ENCODE measurements around the gene SIGLEC10. TPM values are rescaled to one million over a fixed set of nuclear protein-coding genes. Genes with fewer than 3 reads are reported as not detected.

The SIGLEC10 gene
- polyA plus RNA-seq, 1 donor (not counting 4 experiments of a cell fraction or from before 2014, with no cell fraction given): not detected

DNA sequence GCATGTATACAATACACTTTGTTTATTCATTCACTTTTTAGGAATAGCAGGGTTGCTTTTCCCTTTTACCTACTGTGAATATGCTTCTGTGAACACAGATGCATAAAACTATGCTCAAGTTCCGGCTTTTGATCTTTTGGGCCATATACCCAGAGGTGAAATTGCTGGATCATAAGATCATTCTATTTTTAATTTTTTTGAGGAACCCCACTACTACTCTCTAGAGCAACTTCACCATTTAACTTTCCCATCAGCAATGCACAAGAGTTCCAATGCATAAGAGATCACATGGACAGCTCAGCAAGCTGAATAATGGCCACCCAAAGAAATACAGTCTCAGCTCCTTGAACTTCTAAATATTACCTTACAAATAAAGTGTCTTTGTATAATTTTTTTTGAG, 17.0 kb upstream of the SIGLEC10 start:
- no peak overlapping the region for H3K4me2 ChIP-seq (ENCODE audit: control insufficient read depth, extremely low read depth, insufficient read depth, low read depth, low read length)
- FAIRE-seq (no peak), DNase-seq (ENCODE audit: low read depth, low spot score) (no peak)
- no peaks in the 10 kb centered on the region for H4K20me1 ChIP-seq (ENCODE audit: control insufficient read depth, extremely low read depth, insufficient read depth, low read length)
- H3K27me3 ChIP-seq (ENCODE audit: control insufficient read depth, extremely low read depth, insufficient read depth, low read length): no peaks in the 10 kb centered on the region
- no peaks in the 10 kb centered on the region for H3K4me1 ChIP-seq (ENCODE audit: control insufficient read depth, extremely low read depth, insufficient read depth, low read length)
- H3K9me1 ChIP-seq (ENCODE audit: control insufficient read depth, extremely low read depth, insufficient read depth, low read length): no peaks in the 10 kb centered on the region
- H3K9me3 ChIP-seq (ENCODE audit: control insufficient read depth, low read depth, low read length): no peaks in the 10 kb centered on the region
- no peak overlapping the region for H3K4me3 ChIP-seq (ENCODE audit: control insufficient read depth in 2 of 3, extremely low read depth in 1 of 3, insufficient read depth in 2 of 3, low read depth in 1 of 3, low read length in 3 of 3)
- H3K27ac ChIP-seq (ENCODE audit: control insufficient read depth, insufficient read depth, low read length): no peak overlapping the region
- no peak overlapping the region for H2AFZ ChIP-seq (ENCODE audit: control insufficient read depth, low read length)
- no peaks in the 10 kb centered on the region for H3K36me3 ChIP-seq (ENCODE audit: control insufficient read depth in 2 of 2, extremely low read depth in 1 of 2, insufficient read depth in 2 of 2, low read length in 2 of 2)
- dilution Hi-C loops (cut with MboI; ENCODE audit: extremely low pct_ligation_motif_present, low sequenced_read_pairs): no loop called here
- TF ChIP-seq EZH2 (IDR thresholded peaks at IDR 0.05; ENCODE audit: low read length): no peak
- no peak for TF ChIP-seq CTCF (optimal IDR thresholded peaks at IDR 0.05 in 1 of 3, IDR thresholded peaks at IDR 0.05 in 1 of 3, conservative IDR thresholded peaks at IDR 0.05 in 1 of 3; ENCODE audit: extremely low read depth in 1 of 3, insufficient read depth in 2 of 3, low read length in 3 of 3)
- H3K79me2 ChIP-seq (ENCODE audit: control insufficient read depth, insufficient read depth, low read length): no peaks in the 10 kb centered on the region
- no peak overlapping the region for H3K9ac ChIP-seq (ENCODE audit: control insufficient read depth, extremely low read depth, insufficient read depth, low read length)

DNA sequence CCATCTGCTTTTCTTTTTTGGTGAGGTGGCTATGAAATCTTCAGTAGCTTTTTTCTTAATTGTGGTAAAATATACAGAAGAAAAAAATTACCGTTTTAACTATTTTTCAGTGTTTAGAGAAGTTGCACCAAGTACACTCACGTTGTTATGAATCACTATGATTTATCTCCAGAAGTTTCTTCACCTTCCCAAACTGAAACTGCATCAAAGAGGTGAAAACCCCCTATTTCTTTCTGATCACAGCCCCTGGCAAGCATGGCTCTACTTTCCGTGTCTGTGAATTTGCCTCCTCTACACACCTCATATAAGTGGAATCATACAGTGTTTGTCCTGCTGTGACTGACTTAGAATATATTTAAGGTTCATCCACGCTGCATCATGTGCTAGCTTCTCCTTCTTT, 15.6 kb upstream of the SIGLEC10 start:
- no peak for FAIRE-seq
- Histone ChIP-seq H3K9me1 (ENCODE audit: control insufficient read depth, extremely low read depth, insufficient read depth, low read length) (no peaks in the 10 kb centered on the region), H3K4me2 (ENCODE audit: control insufficient read depth, extremely low read depth, insufficient read depth, low read depth, low read length) (no peak overlapping the region), H3K9me3 (ENCODE audit: control insufficient read depth, low read depth, low read length) (no peaks in the 10 kb centered on the region), H3K79me2 (ENCODE audit: control insufficient read depth, insufficient read depth, low read length) (no peaks in the 10 kb centered on the region), H3K4me1 (ENCODE audit: control insufficient read depth, extremely low read depth, insufficient read depth, low read length) (no peaks in the 10 kb centered on the region), H3K4me3 (ENCODE audit: control insufficient read depth in 2 of 3, extremely low read depth in 1 of 3, insufficient read depth in 2 of 3, low read depth in 1 of 3, low read length in 3 of 3) (no peak overlapping the region), H3K27me3 (ENCODE audit: control insufficient read depth, extremely low read depth, insufficient read depth, low read length) (no peaks in the 10 kb centered on the region), H2AFZ (ENCODE audit: control insufficient read depth, low read length) (no peak overlapping the region), H3K36me3 (ENCODE audit: control insufficient read depth in 2 of 2, extremely low read depth in 1 of 2, insufficient read depth in 2 of 2, low read length in 2 of 2) (no peaks in the 10 kb centered on the region), H3K27ac (ENCODE audit: control insufficient read depth, insufficient read depth, low read length) (no peak overlapping the region), H4K20me1 (ENCODE audit: control insufficient read depth, extremely low read depth, insufficient read depth, low read length) (no peaks in the 10 kb centered on the region), H3K9ac (ENCODE audit: control insufficient read depth, extremely low read depth, insufficient read depth, low read length) (no peak overlapping the region)
- no peak for TF ChIP-seq EZH2 (IDR thresholded peaks at IDR 0.05; ENCODE audit: low read length)
- no peak for DNase-seq (ENCODE audit: low read depth, low spot score)
- dilution Hi-C loops (cut with MboI; ENCODE audit: extremely low pct_ligation_motif_present, low sequenced_read_pairs): no loop called here

GRCh38 chr19:51431124-51431523, 13.7 kb upstream of the SIGLEC10 start:
- dilution Hi-C loops (cut with MboI; ENCODE audit: extremely low pct_ligation_motif_present, low sequenced_read_pairs): no loop called here
- H3K4me2 ChIP-seq (ENCODE audit: control insufficient read depth, extremely low read depth, insufficient read depth, low read depth, low read length): no peak overlapping the region
- no peaks in the 10 kb centered on the region for H3K36me3 ChIP-seq (ENCODE audit: control insufficient read depth in 2 of 2, extremely low read depth in 1 of 2, insufficient read depth in 2 of 2, low read length in 2 of 2)
- no peak overlapping the region for H3K4me3 ChIP-seq (ENCODE audit: control insufficient read depth in 2 of 3, extremely low read depth in 1 of 3, insufficient read depth in 2 of 3, low read depth in 1 of 3, low read length in 3 of 3)
- H3K79me2 ChIP-seq (ENCODE audit: control insufficient read depth, insufficient read depth, low read length): no peaks in the 10 kb centered on the region
- no peaks in the 10 kb centered on the region for H3K9me3 ChIP-seq (ENCODE audit: control insufficient read depth, low read depth, low read length)
- H4K20me1 ChIP-seq (ENCODE audit: control insufficient read depth, extremely low read depth, insufficient read depth, low read length): no peaks in the 10 kb centered on the region
- no peaks in the 10 kb centered on the region for H3K9me1 ChIP-seq (ENCODE audit: control insufficient read depth, extremely low read depth, insufficient read depth, low read length)
- H3K9ac ChIP-seq (ENCODE audit: control insufficient read depth, extremely low read depth, insufficient read depth, low read length): no peak overlapping the region
- TF ChIP-seq EZH2 (IDR thresholded peaks at IDR 0.05; ENCODE audit: low read length): no peak
- no peak for TF ChIP-seq CTCF (optimal IDR thresholded peaks at IDR 0.05 in 1 of 3, IDR thresholded peaks at IDR 0.05 in 1 of 3, conservative IDR thresholded peaks at IDR 0.05 in 1 of 3; ENCODE audit: extremely low read depth in 1 of 3, insufficient read depth in 2 of 3, low read length in 3 of 3)
- H2AFZ ChIP-seq (ENCODE audit: control insufficient read depth, low read length): no peak overlapping the region
- H3K4me1 ChIP-seq (ENCODE audit: control insufficient read depth, extremely low read depth, insufficient read depth, low read length): no peaks in the 10 kb centered on the region
- no peak overlapping the region for H3K27ac ChIP-seq (ENCODE audit: control insufficient read depth, insufficient read depth, low read length)
- FAIRE-seq: no peak
- H3K27me3 ChIP-seq (ENCODE audit: control insufficient read depth, extremely low read depth, insufficient read depth, low read length): no peaks in the 10 kb centered on the region
- no peak for DNase-seq (ENCODE audit: low read depth, low spot score)
